VCaP (cell line): ENCODE results near the gene OR6B2.
A peak's percentile ranks its signal among the peaks of the same experiment; 100 is the strongest.

Experiments
- H3K27ac ChIP-seq: fragments of 450-650 bp; 2 replicates; pipeline ENCODE4 v1.5.1; 2017
- CTCF ChIP-seq: fragments of 450-650 bp; conservative IDR thresholded peaks from 2 replicates; pipeline ENCODE4 v1.5.1; 2017; ENCODE audit warnings: mild to moderate bottlenecking, moderate library complexity

The OR6B2 gene

GRCh38 chr2:240066489-240066888 lies 36.3 kb upstream of the OR6B2 start:
- 0 out of 2 replicates have a peak, but pooled peaks have one; percentile 9 for TF ChIP-seq CTCF
- no peak overlapping the region for H3K27ac ChIP-seq

DNA sequence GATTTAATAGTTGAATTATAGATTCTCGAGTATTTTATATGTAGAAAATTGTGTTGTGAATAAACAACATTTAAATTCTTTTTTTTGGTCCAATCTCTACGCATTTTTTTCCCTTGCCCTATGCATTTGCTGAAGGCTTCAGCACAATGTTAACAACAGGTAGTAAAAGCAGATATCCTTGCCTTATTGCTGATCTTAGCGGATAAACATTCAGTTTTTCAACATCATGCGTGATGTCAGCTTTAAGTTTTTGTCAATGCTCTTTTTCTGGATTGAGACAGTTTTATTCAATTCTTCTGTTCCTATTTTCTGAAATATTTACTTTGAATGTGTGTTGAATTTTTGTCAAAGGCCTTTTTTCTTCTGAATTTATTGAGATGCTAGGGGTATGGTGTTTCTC lies 34.7 kb upstream of the OR6B2 start:
- H3K27ac ChIP-seq, result no peak overlapping the region
- no peak for TF ChIP-seq CTCF

- TF ChIP-seq CTCF, result peak; percentile 87
Observed at GRCh38 chr2:240060977-240061591, 30.9 kb upstream of the OR6B2 start.

GRCh38 chr2:240056678-240057077 lies 26.4 kb upstream of the OR6B2 start:
- TF ChIP-seq CTCF, result no peak
- H3K27ac ChIP-seq, result no peak overlapping the region

More at GRCh38 chr2:240060977-240061591, 30.9 kb upstream of the OR6B2 start:
- no peak overlapping the region for H3K27ac ChIP-seq

DNA sequence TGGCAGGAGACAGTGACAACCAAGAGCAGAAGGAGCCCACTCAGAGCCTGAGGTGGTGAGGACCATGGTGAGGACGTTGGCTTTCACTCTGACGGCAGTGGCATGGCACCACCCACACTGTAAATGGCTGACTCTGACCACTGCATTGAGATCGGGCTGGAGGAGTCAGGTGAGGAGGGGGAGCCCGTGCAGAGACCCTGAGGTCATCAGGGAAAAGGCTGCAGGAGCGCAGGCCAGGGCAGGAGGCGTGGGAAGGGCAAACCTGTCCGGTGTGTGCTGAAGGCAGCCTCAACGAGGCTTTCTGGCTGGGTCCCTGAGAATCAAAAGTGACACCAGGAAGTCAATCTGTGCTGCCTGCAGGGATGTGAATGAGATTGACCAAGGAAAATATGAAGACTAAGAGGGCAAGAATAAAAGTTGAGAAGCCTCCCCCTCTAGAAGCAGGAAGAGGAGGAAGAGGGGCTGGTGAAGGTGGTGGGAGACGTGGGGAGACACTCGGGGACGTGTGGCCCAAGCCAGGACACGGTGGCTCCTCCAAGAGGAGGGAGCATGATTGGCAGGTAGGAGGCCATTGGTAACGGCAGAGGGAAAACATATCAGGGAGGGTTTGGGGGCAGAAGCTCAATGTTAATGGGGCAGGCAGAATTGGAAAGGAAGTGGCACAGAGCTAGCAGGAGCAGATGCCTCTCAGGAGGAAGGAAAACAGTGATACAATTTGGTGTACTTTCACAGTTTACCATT lies 25.1 kb upstream of the OR6B2 start:
- H3K27ac ChIP-seq, result no peak overlapping the region
- TF ChIP-seq CTCF, result no peak

- TF ChIP-seq CTCF, result no peak
Observed at GRCh38 chr2:240053173-240054155, 23.2 kb upstream of the OR6B2 start, which contains the start of gene OR6B3. OR6B3 (minus strand) TSS chr2:240053521.

GRCh38 chr2:240052524-240052923 lies 22.3 kb upstream of the OR6B2 start:
- TF ChIP-seq CTCF, result no peak
- no peak overlapping the region for H3K27ac ChIP-seq

More at GRCh38 chr2:240053173-240054155, 23.2 kb upstream of the OR6B2 start, which contains the start of gene OR6B3:
- no peak within 1 kb of the TSS for H3K27ac ChIP-seq
